Natural killer cell (primary cell): ENCODE measurements around the gene GPHA2. TPM values are rescaled to one million over a fixed set of nuclear protein-coding genes. Genes with fewer than 3 reads are reported as not detected.

Experiments used
- ATAC-seq, 3 donors: fragments of 150-1000 bp in 2 of 3; fragments of 200-7000 bp in 1 of 3; cut with Tn5 transposase; 1 replicate in 1 of 3; 2 replicates in 2 of 3; pipeline ENCODE4 v1.10.0; 2021; ENCODE audit warnings: mild to moderate bottlenecking in 2 of 3, moderate library complexity in 2 of 3
- DNase-seq, 2 donors: peaks; one replicate each; pipeline versions ENCODE4 v3.0.0 to v3.0.0-alpha.2; 2013 to 2021; ENCODE audit warnings: mixed read lengths in 1 of 2
- H3K27ac ChIP-seq: one replicate; pipeline ENCODE4 v1.5.1; 2013; ENCODE audit warnings: mild to moderate bottlenecking, low read length
- H3K27me3 ChIP-seq: one replicate; pipeline ENCODE4 v1.6.1; 2013; ENCODE audit warnings: low read length; ENCODE audit not compliant: control insufficient read depth, insufficient read depth
- H3K36me3 ChIP-seq: one replicate; pipeline ENCODE4 v1.6.1; 2013; ENCODE audit warnings: low read length; ENCODE audit not compliant: control insufficient read depth, insufficient read depth
- H3K4me1 ChIP-seq: one replicate; pipeline ENCODE4 v1.6.1; 2013; ENCODE audit warnings: low read length; ENCODE audit not compliant: control insufficient read depth, insufficient read depth
- H3K4me3 ChIP-seq: one replicate; pipeline ENCODE4 v1.5.1; 2013; ENCODE audit warnings: low read length
- H3K9me3 ChIP-seq: one replicate; pipeline ENCODE4 v1.6.1; 2013; ENCODE audit warnings: low read length; ENCODE audit not compliant: control insufficient read depth, insufficient read depth
- H3K27ac Mint-ChIP-seq, 2 donors: one replicate each; pipeline ENCODE4 v1.8.0; 2022; ENCODE audit warnings: mild to moderate bottlenecking in 2 of 2, mixed read lengths in 2 of 2, moderate library complexity in 1 of 2
- H3K27me3 Mint-ChIP-seq, 2 donors: one replicate each; pipeline ENCODE4 v1.8.0; 2022; ENCODE audit warnings: low read depth in 2 of 2, mixed read lengths in 2 of 2
- H3K36me3 Mint-ChIP-seq: one replicate; pipeline ENCODE4 v1.8.0; 2022; ENCODE audit warnings: mixed read lengths
- H3K4me1 Mint-ChIP-seq, 2 donors: one replicate each; pipeline ENCODE4 v1.8.0; 2022; ENCODE audit warnings: mixed read lengths in 2 of 2
- H3K4me3 Mint-ChIP-seq: one replicate; pipeline ENCODE4 v1.8.0; 2022; ENCODE audit warnings: mild to moderate bottlenecking, moderate library complexity, mixed read lengths
- H3K9me3 Mint-ChIP-seq, 2 donors: one replicate each; pipeline ENCODE4 v1.8.0; 2022; ENCODE audit warnings: mixed read lengths in 2 of 2
- WGBS: methylation state at CpG from one replicate; pipeline ENCODE4 v1.1.7; 2013; ENCODE audit warnings: missing lambda C conversion rate; ENCODE audit not compliant: insufficient coverage; 5-methylcytosine and 5-hydroxymethylcytosine counted together
- intact Hi-C: fragments of 100-400 bp; cut with micrococcal nuclease; formaldehyde crosslinking; loops from one replicate; pipeline ENCODE4 v1.14.2; 2022
- total RNA-seq, 4 donors: library from RNA; stranded (reverse); fragments of 120-200 nt in 1 of 4; gene quantifications; one replicate each; pipeline versions ENCODE4 v1.2.3 to v1.2.4, GENCODE V29; 2013 to 2022
- TF ChIP-seq, protein P1 (sequence below): fragments of 200-600 bp; IDR thresholded peaks from one replicate; pipeline ENCODE4 v1.8.0; 2022; ENCODE audit warnings: antibody characterized with exemption

The GPHA2 gene
- total RNA-seq, 3 donors from 2014 or later (not counting 1 experiment from before 2014, with no cell fraction given): not detected

DNA sequence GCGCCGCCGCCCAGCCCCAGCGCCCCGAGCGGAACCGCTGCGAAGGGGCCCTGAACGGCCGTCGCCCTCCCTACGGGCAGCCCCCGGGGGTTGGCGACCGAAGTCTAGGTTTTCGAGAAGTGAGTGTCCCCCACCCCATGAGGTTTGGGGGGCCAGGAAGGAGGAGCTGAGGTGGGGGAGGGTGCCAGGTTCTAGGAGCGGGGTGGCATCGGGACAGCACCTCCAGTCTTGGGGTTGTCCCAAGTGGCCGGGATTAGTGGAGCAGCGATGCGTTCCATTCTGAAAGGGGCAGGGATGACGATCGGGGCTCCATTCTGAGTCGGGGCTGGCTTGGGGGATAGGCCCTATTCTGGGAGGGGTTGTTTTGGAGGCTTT lies 10.8 kb downstream of the GPHA2 start:
- Histone ChIP-seq H3K4me1 (peaks cover 25% of the 10 kb centered on the region), H3K4me3 (peak overlapping the region; percentile 53), H3K27ac (no peak overlapping the region), H3K36me3 (peaks cover 2% of the 10 kb centered on the region), H3K9me3 (no peaks in the 10 kb centered on the region), H3K27me3 (no peaks in the 10 kb centered on the region)
- peak in 1 of 3 donors; percentile 1 for ATAC-seq
- TF ChIP-seq, protein P1, sequence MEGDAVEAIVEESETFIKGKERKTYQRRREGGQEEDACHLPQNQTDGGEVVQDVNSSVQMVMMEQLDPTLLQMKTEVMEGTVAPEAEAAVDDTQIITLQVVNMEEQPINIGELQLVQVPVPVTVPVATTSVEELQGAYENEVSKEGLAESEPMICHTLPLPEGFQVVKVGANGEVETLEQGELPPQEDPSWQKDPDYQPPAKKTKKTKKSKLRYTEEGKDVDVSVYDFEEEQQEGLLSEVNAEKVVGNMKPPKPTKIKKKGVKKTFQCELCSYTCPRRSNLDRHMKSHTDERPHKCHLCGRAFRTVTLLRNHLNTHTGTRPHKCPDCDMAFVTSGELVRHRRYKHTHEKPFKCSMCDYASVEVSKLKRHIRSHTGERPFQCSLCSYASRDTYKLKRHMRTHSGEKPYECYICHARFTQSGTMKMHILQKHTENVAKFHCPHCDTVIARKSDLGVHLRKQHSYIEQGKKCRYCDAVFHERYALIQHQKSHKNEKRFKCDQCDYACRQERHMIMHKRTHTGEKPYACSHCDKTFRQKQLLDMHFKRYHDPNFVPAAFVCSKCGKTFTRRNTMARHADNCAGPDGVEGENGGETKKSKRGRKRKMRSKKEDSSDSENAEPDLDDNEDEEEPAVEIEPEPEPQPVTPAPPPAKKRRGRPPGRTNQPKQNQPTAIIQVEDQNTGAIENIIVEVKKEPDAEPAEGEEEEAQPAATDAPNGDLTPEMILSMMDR: no peak
- H3K27ac Mint-ChIP-seq: peak overlapping the region; percentile 95 to 99
- intact Hi-C loops: no loop called here
- H3K4me3 Mint-ChIP-seq: peak overlapping the region; percentile 97
- WGBS: 4% methylated on average over 24 of the region's 24 CpGs
- H3K9me3 Mint-ChIP-seq: no peaks in the 10 kb centered on the region
- no peaks in the 10 kb centered on the region for H3K36me3 Mint-ChIP-seq
- peaks cover 5 to 23% of the 10 kb centered on the region in 2 donors for H3K4me1 Mint-ChIP-seq
- DNase-seq: no peak
- no peaks in the 10 kb centered on the region for H3K27me3 Mint-ChIP-seq

GRCh38 chr11:64923944-64924909 lies 11.5 kb downstream of the GPHA2 start, which contains the start of gene PPP2R5B:
Gene PPP2R5B (plus strand): TSS chr11:64924689. CDS start chr11:64925735, 1,046 bp downstream.
- ATAC-seq (peak; percentile 91 to 97 (median 91)), DNase-seq (peak; percentile 83 to 93)
- H3K27me3 ChIP-seq: no peaks in the 10 kb centered on the region
- WGBS: 2% methylated on average over 47 of the region's 47 CpGs
- H3K4me3 Mint-ChIP-seq: peak within 1 kb of the TSS; percentile 97
- no peaks in the 10 kb centered on the region for H3K9me3 Mint-ChIP-seq
- H3K27ac Mint-ChIP-seq: peak within 1 kb of the TSS; percentile 95 to 99
- intact Hi-C loops: no loop called here
- TF ChIP-seq, protein P1: no peak
- H3K27ac ChIP-seq: peak within 1 kb of the TSS; percentile 80
- H3K9me3 ChIP-seq: no peaks in the 10 kb centered on the region
- H3K4me1 Mint-ChIP-seq: peaks cover 5 to 23% of the 10 kb centered on the region in 2 donors
- no peaks in the 10 kb centered on the region for H3K36me3 Mint-ChIP-seq
- H3K27me3 Mint-ChIP-seq: no peaks in the 10 kb centered on the region
- peak within 1 kb of the TSS; percentile 53 for H3K4me3 ChIP-seq
- H3K4me1 ChIP-seq: peaks cover 25% of the 10 kb centered on the region
- H3K36me3 ChIP-seq: peaks cover 2% of the 10 kb centered on the region

DNA sequence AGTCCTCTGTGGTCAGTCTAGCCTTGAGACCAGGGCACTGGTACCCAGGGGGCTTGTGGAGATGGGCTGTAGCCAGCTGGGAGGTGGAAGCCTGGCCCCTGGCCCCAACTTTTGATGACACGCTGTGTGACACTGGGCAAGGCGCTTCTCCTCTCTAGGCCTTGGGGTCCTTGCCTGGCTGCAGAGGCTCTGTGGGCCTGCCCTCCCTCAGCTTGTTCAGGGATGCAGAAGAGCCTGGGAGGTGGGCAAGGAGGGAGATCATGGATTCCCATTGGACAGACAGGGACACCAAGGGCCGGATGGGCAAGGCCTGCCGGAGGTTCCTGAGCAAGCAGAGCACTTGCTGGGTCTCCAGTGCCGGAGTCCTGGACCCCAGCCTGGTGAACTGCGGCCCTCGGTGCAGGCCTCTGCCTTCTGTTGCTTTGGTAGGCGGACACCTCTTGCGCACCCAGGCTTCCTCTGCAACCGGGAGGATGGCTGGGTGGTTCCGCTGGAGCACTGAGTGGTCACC lies 12.5 kb downstream of the GPHA2 start:
- Histone ChIP-seq H3K4me1 (peaks cover 26% of the 10 kb centered on the region), H3K4me3 (no peak overlapping the region), H3K27ac (no peak overlapping the region), H3K27me3 (no peaks in the 10 kb centered on the region), H3K36me3 (no peaks in the 10 kb centered on the region), H3K9me3 (no peaks in the 10 kb centered on the region)
- Mint-ChIP-seq H3K36me3 (no peaks in the 10 kb centered on the region), H3K4me3 (no peak overlapping the region), H3K27me3 (no peaks in the 10 kb centered on the region), H3K4me1 (peaks cover 5 to 23% of the 10 kb centered on the region in 2 donors), H3K9me3 (no peaks in the 10 kb centered on the region), H3K27ac (peak overlapping the region in 1 of 2 donors; percentile 99)
- TF ChIP-seq, protein P1: no peak
- DNase-seq: no peak
- intact Hi-C loops: no loop called here
- ATAC-seq: no peak
- WGBS: over 99% methylated on average over 11 of the region's 11 CpGs
